WI38 (cell line): ENCODE results near the gene UBE2S.

Experiments used
- H3K4me3 ChIP-seq: 2 replicates; pipeline ENCODE4 v1.5.1; 2011; ENCODE audit warnings: low read depth, mild to moderate bottlenecking, control low read depth, low read length
- TF ChIP-seq, protein P1 (sequence below): IDR thresholded peaks from 2 replicates; pipeline ENCODE4 v1.5.1; 2012; ENCODE audit warnings: low read depth, mild to moderate bottlenecking, control low read depth, low read length

UBE2S gene

GRCh38 chr19:55362990-55363716, 44.4 kb downstream of the UBE2S start, which contains the start of gene GARIN5B:
GARIN5B (minus strand) TSS chr19:55363260; CDS start chr19:55363066, 194 bp downstream.
- H3K4me3 ChIP-seq: no peak within 1 kb of the TSS
- TF ChIP-seq, protein P1, sequence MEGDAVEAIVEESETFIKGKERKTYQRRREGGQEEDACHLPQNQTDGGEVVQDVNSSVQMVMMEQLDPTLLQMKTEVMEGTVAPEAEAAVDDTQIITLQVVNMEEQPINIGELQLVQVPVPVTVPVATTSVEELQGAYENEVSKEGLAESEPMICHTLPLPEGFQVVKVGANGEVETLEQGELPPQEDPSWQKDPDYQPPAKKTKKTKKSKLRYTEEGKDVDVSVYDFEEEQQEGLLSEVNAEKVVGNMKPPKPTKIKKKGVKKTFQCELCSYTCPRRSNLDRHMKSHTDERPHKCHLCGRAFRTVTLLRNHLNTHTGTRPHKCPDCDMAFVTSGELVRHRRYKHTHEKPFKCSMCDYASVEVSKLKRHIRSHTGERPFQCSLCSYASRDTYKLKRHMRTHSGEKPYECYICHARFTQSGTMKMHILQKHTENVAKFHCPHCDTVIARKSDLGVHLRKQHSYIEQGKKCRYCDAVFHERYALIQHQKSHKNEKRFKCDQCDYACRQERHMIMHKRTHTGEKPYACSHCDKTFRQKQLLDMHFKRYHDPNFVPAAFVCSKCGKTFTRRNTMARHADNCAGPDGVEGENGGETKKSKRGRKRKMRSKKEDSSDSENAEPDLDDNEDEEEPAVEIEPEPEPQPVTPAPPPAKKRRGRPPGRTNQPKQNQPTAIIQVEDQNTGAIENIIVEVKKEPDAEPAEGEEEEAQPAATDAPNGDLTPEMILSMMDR: no peak

- TF ChIP-seq, protein P1: no peak
- no peak overlapping the region for H3K4me3 ChIP-seq
These were observed 45.2 kb downstream of the UBE2S start for GRCh38 chr19:55362174-55362989.

GRCh38 chr19:55360902-55361301, 46.7 kb downstream of the UBE2S start:
- TF ChIP-seq, protein P1: no peak
- H3K4me3 ChIP-seq: no peak overlapping the region

DNA sequence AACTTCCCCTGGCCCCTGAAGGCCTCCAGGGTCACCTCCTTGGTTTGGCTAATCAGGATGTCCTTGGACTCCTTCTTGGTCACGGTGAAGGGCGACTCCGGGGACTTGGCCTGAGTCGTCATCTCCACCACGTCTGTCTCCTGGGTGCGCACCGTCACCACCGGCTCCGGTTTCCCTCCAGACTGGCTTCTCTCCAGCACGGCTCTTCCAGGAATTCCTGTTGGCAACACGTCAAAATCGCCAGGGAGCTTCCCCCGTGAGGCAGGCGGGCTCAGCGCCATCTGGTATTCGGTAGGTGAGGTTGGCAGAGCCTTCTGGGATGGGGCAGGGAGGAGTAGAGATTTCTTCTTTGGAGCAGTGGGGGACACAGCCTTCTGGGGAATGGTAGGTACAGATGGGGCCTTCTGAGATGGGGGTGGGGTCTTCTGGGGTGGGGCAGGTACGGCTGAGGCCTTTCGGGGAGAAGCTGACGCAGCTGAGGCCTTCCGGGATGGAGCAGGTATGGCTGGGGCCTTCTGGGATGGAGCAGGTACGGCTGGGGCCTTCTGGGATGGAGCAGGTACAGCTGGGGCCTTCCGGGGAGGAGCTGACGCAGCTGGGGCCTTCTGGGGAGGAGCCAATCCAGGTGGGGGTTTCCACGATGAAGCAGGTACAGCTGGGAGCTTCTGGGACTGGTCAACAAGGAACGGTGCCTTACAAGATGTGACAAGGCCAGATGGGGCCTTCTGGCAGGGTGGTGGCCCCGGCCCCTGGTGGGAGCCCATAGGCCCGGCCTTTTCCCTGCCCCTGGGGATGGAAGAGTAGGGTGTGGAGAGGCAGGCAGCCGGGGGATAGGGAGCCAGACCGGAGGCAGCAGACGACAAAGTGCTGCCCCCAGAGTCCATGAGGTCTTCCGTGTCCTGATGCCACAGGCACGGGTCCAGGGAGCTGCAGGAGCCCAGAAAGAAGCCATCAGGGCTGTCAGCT, 48.4 kb downstream of the UBE2S start:
- TF ChIP-seq, protein P1: no peak
- no peak overlapping the region for H3K4me3 ChIP-seq

DNA sequence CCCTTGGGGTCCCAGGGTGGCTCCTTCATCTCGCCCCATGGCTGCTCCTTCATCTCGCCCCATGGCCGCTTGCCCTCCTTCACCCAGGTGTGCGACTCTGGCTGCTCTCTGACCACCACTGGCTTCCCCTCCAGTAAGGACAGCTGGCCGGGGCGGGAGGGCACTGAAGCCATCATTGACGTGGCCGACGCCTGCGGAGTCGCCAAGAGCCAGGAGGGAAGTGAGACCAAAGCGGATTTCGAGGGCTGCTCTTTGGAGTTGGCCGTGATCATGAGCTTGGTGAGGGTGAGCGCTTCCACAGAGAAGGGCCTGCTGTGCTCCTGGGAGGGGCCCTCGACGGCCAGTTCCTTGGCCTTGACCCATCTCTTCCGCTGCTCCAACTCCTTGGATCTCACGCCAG, 49.1 kb downstream of the UBE2S start:
- TF ChIP-seq, protein P1: no peak
- no peak overlapping the region for H3K4me3 ChIP-seq

GRCh38 chr19:55355213-55355821, 52.3 kb downstream of the UBE2S start:
- H3K4me3 ChIP-seq: no peak overlapping the region
- TF ChIP-seq, protein P1: no peak
